Small intestine (tissue), 16 donors: ENCODE measurements around the gene NACA2. TPM values are rescaled to one million over a fixed set of nuclear protein-coding genes. Genes with fewer than 3 reads are reported as not detected.

Experiments
- DNase-seq, 2 donors: peaks; one replicate each; pipeline versions ENCODE4 v3.0.0 to v3.0.0-alpha.2; 2013
- FAIRE-seq: peaks from 2 replicates; lab custom pipeline; 2012; peaks lifted over from hg19 to GRCh38; lab: Jason Lieb, UNC
- H3K27ac ChIP-seq, 3 donors: one replicate each; pipeline ENCODE4 v1.5.1; 2013; ENCODE audit warnings: low read length in 2 of 3, mild to moderate bottlenecking in 2 of 3, control low read depth in 1 of 3, inconsistent platforms in 1 of 3, low read depth in 1 of 3, moderate library complexity in 1 of 3
- H3K27me3 ChIP-seq, 3 donors: one replicate each; pipeline ENCODE4 v1.6.1; 2013; ENCODE audit warnings: low read length in 3 of 3, inconsistent platforms in 1 of 3; ENCODE audit not compliant: control insufficient read depth in 3 of 3, insufficient read depth in 3 of 3
- H3K36me3 ChIP-seq, 3 donors: one replicate each; pipeline ENCODE4 v1.6.1; 2013; ENCODE audit warnings: low read length in 3 of 3, inconsistent platforms in 1 of 3, low read depth in 1 of 3, mild to moderate bottlenecking in 1 of 3, moderate library complexity in 1 of 3; ENCODE audit not compliant: control insufficient read depth in 3 of 3, insufficient read depth in 2 of 3
- H3K4me1 ChIP-seq, 3 donors: one replicate each; pipeline ENCODE4 v1.6.1; 2013; ENCODE audit warnings: low read length in 2 of 3, inconsistent platforms in 1 of 3, low read depth in 1 of 3, mild to moderate bottlenecking in 1 of 3, moderate library complexity in 1 of 3; ENCODE audit not compliant: control insufficient read depth in 3 of 3, insufficient read depth in 2 of 3
- H3K4me3 ChIP-seq, 3 donors: one replicate each; pipeline ENCODE4 v1.5.1; 2013; ENCODE audit warnings: low read length in 3 of 3, control low read depth in 1 of 3, inconsistent platforms in 1 of 3, low read depth in 1 of 3, mild to moderate bottlenecking in 1 of 3, moderate library complexity in 1 of 3
- H3K9me3 ChIP-seq, 2 donors: one replicate each; pipeline ENCODE4 v1.6.1; 2013; ENCODE audit warnings: low read depth in 1 of 2, low read length in 1 of 2; ENCODE audit not compliant: control insufficient read depth in 2 of 2, insufficient read depth in 1 of 2
- WGBS, 3 donors: extraction: QIAGEN DNeasy Blood & Tissue Kit; methylation state at CpG; one replicate each; pipeline ENCODE4 v1.1.7; 2013; 5-methylcytosine and 5-hydroxymethylcytosine counted together
- long read RNA-seq, 10 donors: transcript quantifications; one replicate each; lab custom pipeline, GENCODE V29; 2026
- polyA plus RNA-seq, 4 donors: library from polyadenylated mRNA; stranded (reverse) in 3 of 4; unstranded in 1 of 4; fragments of 200-250 nt in 3 of 4; fragments of 120-200 nt in 1 of 4; gene quantifications; one replicate each; pipeline versions ENCODE4 v1.2.1 to v1.2.3, GENCODE V29; 2013
- donor health status: healthy with polysubstance abuse.
- donor health status: control.
- donor health status: control.
- donor health status: Bipolar disorder and iron deficiency.
- donor health status: healthy.

NACA2 gene
- under 1 TPM in 1 of 4 donors, not detected in 3; 0.38 TPM for polyA plus RNA-seq
- long read RNA-seq, donor 1: 0 reads
- long read RNA-seq, donor 2: 0 reads
- long read RNA-seq, donor 3: 0 reads
- long read RNA-seq, donor 4: 0 reads
- long read RNA-seq, donor 5: 0 reads
- long read RNA-seq, donor 6, partial matches to known transcripts: 0 of 2 reads
- long read RNA-seq, donor 6, other reads (novel, unspliced or antisense): 0 of 2 reads
- long read RNA-seq, donor 7, partial matches to known transcripts: 0 of 1 reads
- long read RNA-seq, donor 7, other reads (novel, unspliced or antisense): 0 of 1 reads
- long read RNA-seq, donor 8: 0 reads
- long read RNA-seq, donor 9, partial matches to known transcripts: 0 of 1 reads
- long read RNA-seq, donor 9, other reads (novel, unspliced or antisense): 0 of 1 reads
- long read RNA-seq, donor 10: 0 reads

GRCh38 chr17:61591018-61591417 lies at the start of gene NACA2:
NACA2 (minus strand) TSS chr17:61591219; CDS start chr17:61591180, 39 bp downstream.
- DNase-seq: no peak
- Histone ChIP-seq H3K9me3 (no peaks in the 10 kb centered on the region), H3K27me3 (peaks cover 0 to 10% (median 3%) of the 10 kb centered on the region in 3 donors), H3K4me3 (no peak within 1 kb of the TSS), H3K27ac (no peak within 1 kb of the TSS), H3K36me3 (no peaks in the 10 kb centered on the region), H3K4me1 (no peaks in the 10 kb centered on the region)
- 97 to 99% (median 97%) methylated on average over 16 of the region's 16 CpGs for WGBS, 3 donors
- no peak for FAIRE-seq

- H3K27ac ChIP-seq: no peak overlapping the region
- no peak overlapping the region for H3K4me3 ChIP-seq
- H3K4me1 ChIP-seq: no peaks in the 10 kb centered on the region
- DNase-seq (no peak), FAIRE-seq (no peak)
- peaks cover 0 to 5% (median 0%) of the 10 kb centered on the region in 3 donors for H3K27me3 ChIP-seq
- WGBS, 3 donors: 76 to 88% (median 85%) methylated on average over 1 of the region's 1 CpG
- no peaks in the 10 kb centered on the region for H3K36me3 ChIP-seq
- H3K9me3 ChIP-seq: no peaks in the 10 kb centered on the region
Observed at GRCh38 chr17:61639818-61640217, 48.8 kb upstream of the NACA2 start.

- Histone ChIP-seq H3K9me3 (no peaks in the 10 kb centered on the region), H3K27ac (no peak overlapping the region), H3K4me1 (no peaks in the 10 kb centered on the region), H3K4me3 (no peak overlapping the region), H3K36me3 (no peaks in the 10 kb centered on the region), H3K27me3 (peaks cover 0 to 2% (median 0%) of the 10 kb centered on the region in 3 donors)
- no peak for DNase-seq
- WGBS, 3 donors: 23 to 34% (median 24%) methylated on average over 1 of the region's 1 CpG
- FAIRE-seq: no peak
Observed at GRCh38 chr17:61638087-61638486, 47.1 kb upstream of the NACA2 start.

GRCh38 chr17:61635913-61636432 lies 45.0 kb upstream of the NACA2 start:
- no peak overlapping the region for H3K27ac ChIP-seq
- DNase-seq: peak; percentile 55 to 58
- H3K9me3 ChIP-seq: no peaks in the 10 kb centered on the region
- FAIRE-seq: no peak
- H3K36me3 ChIP-seq: no peaks in the 10 kb centered on the region
- peaks cover 0 to 2% (median 0%) of the 10 kb centered on the region in 3 donors for H3K27me3 ChIP-seq
- no peak overlapping the region for H3K4me3 ChIP-seq
- no peaks in the 10 kb centered on the region for H3K4me1 ChIP-seq
- 13 to 14% (median 14%) methylated on average over 3 of the region's 3 CpGs for WGBS, 3 donors

- no peak for FAIRE-seq
- WGBS, 3 donors: 76 to 82% (median 81%) methylated on average over 5 of the region's 5 CpGs
- H3K27me3 ChIP-seq: peaks cover 0 to 2% (median 2%) of the 10 kb centered on the region in 3 donors
Observed at GRCh38 chr17:61634942-61635538, 44.0 kb upstream of the NACA2 start.

GRCh38 chr17:61634011-61634539 lies 43.1 kb upstream of the NACA2 start:
- Histone ChIP-seq H3K27ac (no peak overlapping the region), H3K4me3 (no peak overlapping the region), H3K9me3 (no peaks in the 10 kb centered on the region), H3K27me3 (peaks cover 0 to 4% (median 2%) of the 10 kb centered on the region in 3 donors), H3K36me3 (no peaks in the 10 kb centered on the region), H3K4me1 (no peaks in the 10 kb centered on the region)
- no peak for DNase-seq
- FAIRE-seq: no peak

More at GRCh38 chr17:61634942-61635538, 44.0 kb upstream of the NACA2 start:
- H3K4me3 ChIP-seq: no peak overlapping the region
- no peak overlapping the region for H3K27ac ChIP-seq
- DNase-seq: no peak
- no peaks in the 10 kb centered on the region for H3K9me3 ChIP-seq
- no peaks in the 10 kb centered on the region for H3K4me1 ChIP-seq
- no peaks in the 10 kb centered on the region for H3K36me3 ChIP-seq

GRCh38 chr17:61632826-61633225 lies 41.8 kb upstream of the NACA2 start:
- 85 to 96% (median 86%) methylated on average over 1 of the region's 1 CpG for WGBS, 3 donors
- FAIRE-seq: no peak
- no peaks in the 10 kb centered on the region for H3K36me3 ChIP-seq

GRCh38 chr17:61631800-61632199 lies 40.8 kb upstream of the NACA2 start:
- DNase-seq (no peak), FAIRE-seq (no peak)
- Histone ChIP-seq H3K4me3 (no peak overlapping the region), H3K27ac (no peak overlapping the region), H3K9me3 (no peaks in the 10 kb centered on the region), H3K36me3 (no peaks in the 10 kb centered on the region), H3K27me3 (peaks cover 0 to 4% (median 2%) of the 10 kb centered on the region in 3 donors), H3K4me1 (no peaks in the 10 kb centered on the region)
- WGBS, 3 donors: 71 to 75% (median 75%) methylated on average over 1 of the region's 1 CpG

More at GRCh38 chr17:61632826-61633225, 41.8 kb upstream of the NACA2 start:
- no peak overlapping the region for H3K4me3 ChIP-seq
- DNase-seq: no peak
- no peaks in the 10 kb centered on the region for H3K4me1 ChIP-seq
- peaks cover 0 to 4% (median 2%) of the 10 kb centered on the region in 3 donors for H3K27me3 ChIP-seq
- no peaks in the 10 kb centered on the region for H3K9me3 ChIP-seq
- H3K27ac ChIP-seq: no peak overlapping the region
